ENCODE measurements around the gene TLE1. TPM values are rescaled to one million over a fixed set of nuclear protein-coding genes. Genes with fewer than 3 reads are reported as not detected.
A peak's percentile ranks its signal among the peaks of the same experiment; 100 is the strongest.

TLE1 gene
- total RNA-seq, 1 experiment from 2014 or later: 97.7 TPM

- no peak overlapping the region for H3K27ac Mint-ChIP-seq
- TF ChIP-seq, protein P1, sequence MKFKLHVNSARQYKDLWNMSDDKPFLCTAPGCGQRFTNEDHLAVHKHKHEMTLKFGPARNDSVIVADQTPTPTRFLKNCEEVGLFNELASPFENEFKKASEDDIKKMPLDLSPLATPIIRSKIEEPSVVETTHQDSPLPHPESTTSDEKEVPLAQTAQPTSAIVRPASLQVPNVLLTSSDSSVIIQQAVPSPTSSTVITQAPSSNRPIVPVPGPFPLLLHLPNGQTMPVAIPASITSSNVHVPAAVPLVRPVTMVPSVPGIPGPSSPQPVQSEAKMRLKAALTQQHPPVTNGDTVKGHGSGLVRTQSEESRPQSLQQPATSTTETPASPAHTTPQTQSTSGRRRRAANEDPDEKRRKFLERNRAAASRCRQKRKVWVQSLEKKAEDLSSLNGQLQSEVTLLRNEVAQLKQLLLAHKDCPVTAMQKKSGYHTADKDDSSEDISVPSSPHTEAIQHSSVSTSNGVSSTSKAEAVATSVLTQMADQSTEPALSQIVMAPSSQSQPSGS (CRISPR knock-in tag; IDR thresholded peaks at IDR 0.05; ENCODE audit: borderline replicate concordance, low read depth): no peak
- TF ChIP-seq E2F4 (CRISPR knock-in tag; IDR thresholded peaks at IDR 0.05; ENCODE audit: borderline replicate concordance, low read depth): no peak
- no peak for TF ChIP-seq PRDM15 (CRISPR knock-in tag; IDR thresholded peaks at IDR 0.05)
- no peak for TF ChIP-seq MLX (CRISPR knock-in tag; IDR thresholded peaks at IDR 0.05)
- no peak for TF ChIP-seq MYBL2 (CRISPR knock-in tag; IDR thresholded peaks at IDR 0.05)
- no peak for TF ChIP-seq SMAD4 (CRISPR knock-in tag; IDR thresholded peaks at IDR 0.05)
- TF ChIP-seq, protein P2, sequence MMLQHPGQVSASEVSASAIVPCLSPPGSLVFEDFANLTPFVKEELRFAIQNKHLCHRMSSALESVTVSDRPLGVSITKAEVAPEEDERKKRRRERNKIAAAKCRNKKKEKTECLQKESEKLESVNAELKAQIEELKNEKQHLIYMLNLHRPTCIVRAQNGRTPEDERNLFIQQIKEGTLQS (CRISPR knock-in tag; conservative IDR thresholded peaks at IDR 0.05): no peak
- no peak for TF ChIP-seq RORB (CRISPR knock-in tag; IDR thresholded peaks at IDR 0.05)
- TF ChIP-seq SP1 (CRISPR knock-in tag; conservative IDR thresholded peaks at IDR 0.05): no peak
- CTCF ChIA-PET: no interaction called here
- H3K9me3 Mint-ChIP-seq: no peaks in the 10 kb centered on the region
- POLR2A ChIA-PET: no interaction called here
- no peaks in the 10 kb centered on the region for H3K36me3 Mint-ChIP-seq
- no peak for ATAC-seq
- DNase-seq (ENCODE audit: low spot score): no peak
- no peaks in the 10 kb centered on the region for H3K4me1 Mint-ChIP-seq
- H3K27me3 Mint-ChIP-seq (ENCODE audit: low read depth): no peaks in the 10 kb centered on the region
- H3K4me3 Mint-ChIP-seq: no peak overlapping the region
These were observed 16.2 kb upstream of the TLE1 start for GRCh38 chr9:81705578-81705977.

DNA sequence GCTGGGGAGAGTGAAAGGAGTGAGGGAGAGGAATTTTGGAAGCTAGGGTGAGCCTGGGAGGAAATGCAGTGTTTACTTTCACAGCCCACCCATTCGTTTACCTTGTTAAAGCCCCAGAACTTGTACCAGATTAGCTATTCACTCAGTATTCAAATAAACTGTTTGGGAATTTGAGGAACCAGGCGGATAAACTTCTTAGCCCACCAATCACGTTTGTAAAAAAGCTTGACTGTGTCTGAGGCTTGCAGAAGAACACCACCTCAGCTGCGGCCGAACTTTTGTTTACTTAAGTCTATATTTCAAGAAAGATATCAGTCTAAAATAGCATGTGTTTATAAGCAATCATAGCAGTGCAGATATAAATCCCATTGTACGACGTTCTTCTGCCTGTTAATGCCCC lies 5.2 kb upstream of the TLE1 start:
- Mint-ChIP-seq H3K27ac (peak overlapping the region; percentile 14; the same call in 1 of the 2 replicates), H3K27me3 (ENCODE audit: low read depth) (peaks cover 14% of the 10 kb centered on the region), H3K36me3 (no peaks in the 10 kb centered on the region), H3K4me3 (peak overlapping the region; percentile 40), H3K4me1 (peaks cover 63% of the 10 kb centered on the region), H3K9me3 (no peaks in the 10 kb centered on the region)
- ATAC-seq: no peak
- ChIA-PET CTCF (interaction anchor here (0.7 to 1.1 kb wide), 2 partner anchors 172 to 912 kb away, joined by 3 to 5 read pairs; no protein-coding TSS in a partner anchor), POLR2A (no interaction called here)
- DNase-seq (ENCODE audit: low spot score): no peak
- TF ChIP-seq, protein P3, sequence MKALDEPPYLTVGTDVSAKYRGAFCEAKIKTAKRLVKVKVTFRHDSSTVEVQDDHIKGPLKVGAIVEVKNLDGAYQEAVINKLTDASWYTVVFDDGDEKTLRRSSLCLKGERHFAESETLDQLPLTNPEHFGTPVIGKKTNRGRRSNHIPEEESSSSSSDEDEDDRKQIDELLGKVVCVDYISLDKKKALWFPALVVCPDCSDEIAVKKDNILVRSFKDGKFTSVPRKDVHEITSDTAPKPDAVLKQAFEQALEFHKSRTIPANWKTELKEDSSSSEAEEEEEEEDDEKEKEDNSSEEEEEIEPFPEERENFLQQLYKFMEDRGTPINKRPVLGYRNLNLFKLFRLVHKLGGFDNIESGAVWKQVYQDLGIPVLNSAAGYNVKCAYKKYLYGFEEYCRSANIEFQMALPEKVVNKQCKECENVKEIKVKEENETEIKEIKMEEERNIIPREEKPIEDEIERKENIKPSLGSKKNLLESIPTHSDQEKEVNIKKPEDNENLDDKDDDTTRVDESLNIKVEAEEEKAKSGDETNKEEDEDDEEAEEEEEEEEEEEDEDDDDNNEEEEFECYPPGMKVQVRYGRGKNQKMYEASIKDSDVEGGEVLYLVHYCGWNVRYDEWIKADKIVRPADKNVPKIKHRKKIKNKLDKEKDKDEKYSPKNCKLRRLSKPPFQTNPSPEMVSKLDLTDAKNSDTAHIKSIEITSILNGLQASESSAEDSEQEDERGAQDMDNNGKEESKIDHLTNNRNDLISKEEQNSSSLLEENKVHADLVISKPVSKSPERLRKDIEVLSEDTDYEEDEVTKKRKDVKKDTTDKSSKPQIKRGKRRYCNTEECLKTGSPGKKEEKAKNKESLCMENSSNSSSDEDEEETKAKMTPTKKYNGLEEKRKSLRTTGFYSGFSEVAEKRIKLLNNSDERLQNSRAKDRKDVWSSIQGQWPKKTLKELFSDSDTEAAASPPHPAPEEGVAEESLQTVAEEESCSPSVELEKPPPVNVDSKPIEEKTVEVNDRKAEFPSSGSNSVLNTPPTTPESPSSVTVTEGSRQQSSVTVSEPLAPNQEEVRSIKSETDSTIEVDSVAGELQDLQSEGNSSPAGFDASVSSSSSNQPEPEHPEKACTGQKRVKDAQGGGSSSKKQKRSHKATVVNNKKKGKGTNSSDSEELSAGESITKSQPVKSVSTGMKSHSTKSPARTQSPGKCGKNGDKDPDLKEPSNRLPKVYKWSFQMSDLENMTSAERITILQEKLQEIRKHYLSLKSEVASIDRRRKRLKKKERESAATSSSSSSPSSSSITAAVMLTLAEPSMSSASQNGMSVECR (CRISPR knock-in tag; IDR thresholded peaks at IDR 0.05; ENCODE audit: borderline replicate concordance): no peak
- no peak for TF ChIP-seq E2F5 (CRISPR knock-in tag; IDR thresholded peaks at IDR 0.05)
- TF ChIP-seq ZBTB21 (CRISPR knock-in tag; IDR thresholded peaks at IDR 0.05; ENCODE audit: borderline replicate concordance): no peak
- TF ChIP-seq CBFB (CRISPR knock-in tag; IDR thresholded peaks at IDR 0.05; ENCODE audit: low read depth): no peak
- TF ChIP-seq HMGXB4 (CRISPR knock-in tag; IDR thresholded peaks at IDR 0.05): no peak
- TF ChIP-seq FOXP1 (CRISPR knock-in tag; IDR thresholded peaks at IDR 0.05; ENCODE audit: borderline replicate concordance): no peak
- TF ChIP-seq JUN (CRISPR knock-in tag; IDR thresholded peaks at IDR 0.05): no peak
- no peak for TF ChIP-seq STAT6 (CRISPR knock-in tag; conservative IDR thresholded peaks at IDR 0.05; ENCODE audit: low read depth)
